Stimulated activated CD4-positive, alpha-beta T cell treated with anti-CD3 and anti-CD28 coated beads, Interleukin-1b, Interleukin-23, amount 100 ng/mL, for 48 hours (primary cell): ENCODE data around the gene DPYSL5.

ENCODE experiments used
- DNase-seq: peaks from one replicate; pipeline ENCODE4 v3.0.0-alpha.2; 2020

The DPYSL5 gene

DNA sequence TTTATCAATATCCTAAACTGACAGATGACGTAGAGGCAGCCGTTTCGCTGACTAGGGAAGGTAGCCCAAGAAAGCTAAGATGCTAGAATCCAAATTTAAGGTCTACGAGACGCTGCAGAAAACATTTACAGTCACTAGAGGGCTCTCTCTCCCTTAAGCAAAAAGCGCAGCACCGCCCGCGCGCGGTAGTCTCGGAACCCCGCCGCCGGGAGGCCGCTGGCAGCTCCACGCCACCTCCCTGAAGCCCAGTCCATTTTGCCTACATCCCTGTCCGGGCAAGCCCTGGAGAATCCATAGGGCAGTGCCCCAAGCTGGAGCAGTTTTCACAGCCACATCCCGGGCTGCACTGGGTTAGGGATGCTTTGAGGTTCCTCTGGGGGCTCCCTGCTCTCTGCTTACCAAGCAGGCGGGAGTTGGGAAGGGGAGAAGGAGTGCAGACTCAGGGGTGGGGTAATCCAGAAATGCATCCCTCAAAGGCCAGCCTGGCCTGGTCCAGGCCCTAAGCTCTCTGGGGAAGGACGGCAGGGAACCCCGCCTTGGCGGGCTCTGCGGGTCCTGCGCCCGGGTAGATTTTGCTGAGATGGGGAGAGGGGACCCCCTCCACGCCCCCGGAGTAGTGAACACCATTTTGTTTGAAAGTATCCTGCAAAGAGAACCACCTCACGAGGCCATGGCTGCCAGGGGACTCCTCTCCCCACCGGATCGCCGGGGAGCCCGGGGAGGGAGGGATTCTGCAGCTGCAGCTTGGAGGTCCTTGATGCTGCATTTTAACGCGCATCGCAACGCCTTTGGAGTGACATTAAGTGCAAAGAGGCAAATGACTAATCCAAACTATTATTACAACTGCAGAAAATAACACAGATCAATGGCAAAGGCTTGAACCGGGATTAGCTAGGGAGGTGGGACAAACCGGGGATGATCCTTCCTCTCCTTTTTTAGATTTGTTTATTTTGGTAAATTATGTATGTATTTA lies 1.3 kb upstream of the DPYSL5 start:
- DNase-seq, result peak; percentile 62

DNA sequence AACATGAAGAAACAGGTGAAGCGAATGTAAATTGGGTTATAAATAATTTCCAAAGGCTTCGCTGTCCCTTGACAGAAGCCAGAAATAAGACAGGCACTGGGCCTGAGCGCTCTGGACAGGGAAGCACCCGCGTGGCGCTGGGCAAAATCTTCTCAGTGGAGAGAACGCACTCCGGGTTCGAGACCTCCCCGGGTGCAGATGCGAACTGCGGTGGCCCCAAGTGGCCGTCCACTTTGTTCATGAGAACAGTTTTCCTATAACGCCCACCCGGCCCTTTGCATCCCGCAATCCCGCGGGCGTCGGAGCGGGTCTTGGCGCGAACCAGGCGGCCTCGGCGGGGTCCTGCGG lies 651 bp upstream of the DPYSL5 start:
- DNase-seq, result no peak

DNA sequence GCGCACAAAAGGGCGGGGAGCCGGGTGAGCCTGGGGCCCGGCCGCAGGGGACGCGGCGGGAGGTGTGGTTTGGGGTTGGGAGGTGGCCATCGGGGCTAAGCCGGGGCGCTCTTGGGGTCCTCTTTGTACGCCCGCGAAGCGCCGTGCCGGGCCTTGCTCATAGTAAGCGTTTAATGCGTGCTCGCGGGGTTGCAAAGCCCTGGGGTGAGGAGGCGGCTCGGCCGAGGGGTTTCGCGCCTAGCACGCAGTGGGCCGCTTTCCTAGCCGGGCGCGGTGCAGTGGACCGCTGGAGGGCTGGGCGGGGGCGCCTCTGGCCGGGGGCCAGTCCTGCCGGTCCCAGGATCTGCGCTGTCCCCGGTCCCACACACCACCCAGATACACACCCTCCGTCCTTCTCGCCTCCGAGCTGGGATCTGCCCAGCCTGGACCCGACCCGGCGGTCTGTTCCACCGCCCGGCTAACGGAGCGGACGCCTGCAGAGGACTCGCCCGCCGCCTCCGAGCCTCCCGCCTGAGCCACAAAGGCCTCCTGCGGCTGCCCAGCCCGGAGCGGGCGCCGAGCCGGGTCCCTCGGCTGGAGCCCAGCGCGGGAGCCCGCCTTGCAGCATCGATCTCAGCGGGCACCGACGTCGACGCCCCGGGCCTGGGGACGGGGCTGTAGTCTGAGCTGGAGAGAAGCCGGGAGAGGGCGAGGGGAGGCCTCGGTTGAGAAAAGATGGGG lies 564 bp downstream of the DPYSL5 start:
- DNase-seq, result no peak

DNA sequence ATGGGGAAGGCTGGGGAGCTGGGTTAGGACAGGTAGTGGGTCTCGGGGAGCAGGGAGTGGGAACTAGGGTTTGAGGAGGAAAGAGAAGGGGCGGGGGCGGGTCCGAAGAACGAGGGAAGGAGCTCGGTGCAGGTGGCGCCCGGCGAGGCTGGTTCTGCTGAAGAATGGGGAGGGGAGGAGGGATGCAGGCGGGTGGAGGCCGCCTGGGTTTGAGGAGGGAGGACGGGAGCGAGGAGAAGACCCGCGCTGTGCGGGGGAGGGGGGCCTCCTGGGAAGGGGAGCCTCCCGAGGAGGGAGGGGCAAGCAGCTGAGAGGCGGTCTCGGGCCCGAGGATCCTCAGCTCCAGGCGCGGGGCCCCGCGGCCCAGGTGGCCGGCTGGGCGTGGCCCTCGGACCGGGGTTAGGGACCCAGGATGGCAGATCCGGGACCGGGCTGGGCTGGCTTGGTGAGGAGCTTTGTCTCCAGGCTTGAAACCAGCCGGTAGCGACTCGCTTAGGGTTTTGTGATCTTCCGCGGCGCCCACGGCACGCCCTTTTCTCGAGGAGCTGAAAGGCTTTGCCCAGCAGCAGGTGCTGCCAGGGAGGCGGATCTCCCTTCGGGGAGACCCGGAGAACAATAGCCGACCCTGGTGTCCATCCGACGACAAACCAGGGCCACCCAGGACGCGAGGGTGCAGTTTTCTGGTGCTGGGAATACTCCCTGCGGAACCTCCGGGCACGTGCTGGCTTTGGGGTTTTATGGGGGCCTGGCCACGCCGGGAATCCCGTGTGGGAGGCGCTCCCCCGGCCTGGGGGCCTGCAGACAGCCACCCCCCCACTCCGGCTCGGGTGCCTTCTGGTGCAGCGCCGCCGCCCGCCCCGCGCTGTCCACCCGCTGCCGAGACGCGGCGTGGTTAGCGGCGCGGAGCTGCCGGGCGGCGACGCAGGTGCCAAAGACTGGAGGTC lies 1.4 kb downstream of the DPYSL5 start:
- no peak for DNase-seq

DNA sequence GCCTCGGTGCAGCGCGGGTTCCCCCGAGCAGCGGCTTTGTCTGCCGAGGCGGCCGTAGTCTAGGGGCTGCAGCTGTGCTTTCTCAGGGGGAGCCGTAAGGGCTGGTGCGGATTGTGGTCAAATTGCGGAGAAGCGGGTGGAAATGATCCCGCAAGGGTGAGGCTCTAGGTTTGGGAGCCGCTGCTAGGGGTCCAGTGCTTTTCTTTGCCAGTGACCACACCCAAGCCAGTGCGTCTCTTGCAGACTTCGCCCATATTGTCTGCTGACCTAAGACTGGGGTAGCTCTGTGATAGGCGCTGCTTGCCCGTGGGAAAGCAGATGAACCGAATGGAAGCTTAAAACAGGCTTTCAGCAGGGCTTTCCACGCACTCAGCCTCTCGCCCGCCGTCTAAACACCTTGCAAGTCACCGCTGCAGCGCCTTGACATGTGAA lies 2.1 kb downstream of the DPYSL5 start:
- DNase-seq, result no peak

DNA sequence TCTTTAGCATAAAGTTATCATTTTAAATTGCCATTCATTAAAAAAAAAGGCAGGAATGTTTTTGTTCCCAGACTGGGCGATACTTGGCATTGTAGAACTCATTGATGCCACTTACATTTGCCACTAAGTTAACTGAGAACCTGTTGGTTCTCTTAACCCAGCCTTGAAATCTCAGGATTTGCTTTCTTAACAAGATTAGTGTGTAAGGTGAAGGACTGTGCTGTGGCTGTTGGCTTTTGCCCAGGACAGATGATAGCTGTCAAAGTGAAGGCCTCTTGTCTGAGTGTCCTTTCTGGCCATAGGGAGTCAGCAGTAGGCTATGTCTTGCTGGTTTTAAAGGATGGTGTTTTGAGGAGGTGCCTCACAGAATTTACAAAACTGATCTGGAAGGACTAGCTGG lies 2.6 kb downstream of the DPYSL5 start:
- DNase-seq, result no peak

DNA sequence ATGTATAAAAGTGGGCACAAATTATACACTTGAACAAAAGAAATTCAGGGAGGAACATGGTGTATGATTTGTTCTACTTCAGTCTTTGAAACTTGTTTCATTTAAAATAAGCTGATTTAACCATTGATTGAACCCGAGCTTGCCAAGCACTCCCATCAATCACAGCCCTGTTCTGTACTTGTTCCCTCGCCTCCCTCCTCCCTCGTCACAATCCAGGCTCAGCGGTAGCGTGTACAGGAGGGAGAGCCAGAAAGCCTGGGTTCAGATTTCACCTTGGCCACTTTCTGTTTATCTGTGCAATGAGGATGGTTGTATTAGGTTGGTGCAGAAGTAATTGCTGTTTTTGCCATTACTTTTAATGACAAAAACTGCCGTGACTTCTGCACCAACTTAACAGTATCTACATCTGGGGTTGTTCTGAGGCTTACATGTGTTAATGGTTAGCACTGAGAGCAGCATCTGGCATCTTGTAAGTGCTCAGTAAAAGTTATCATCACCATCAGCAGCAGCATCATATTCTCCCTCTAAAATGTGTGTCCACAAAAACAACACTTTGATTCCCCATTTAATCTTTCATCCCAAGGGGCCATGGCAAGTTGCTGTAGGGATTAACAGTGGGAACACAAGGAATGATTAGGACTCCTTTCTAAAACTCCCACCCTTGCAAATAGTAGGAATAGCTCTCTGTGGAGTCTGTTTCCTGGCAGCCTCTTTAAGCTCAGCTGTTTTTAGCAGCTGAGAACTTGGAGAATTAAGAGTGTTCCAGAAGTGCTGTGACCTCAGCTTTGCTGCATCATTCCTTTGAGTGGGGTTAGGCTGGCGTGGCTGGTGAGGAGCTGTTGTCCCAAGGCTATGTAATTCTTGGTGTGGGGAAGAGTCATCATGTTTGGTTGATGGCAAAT lies 4.7 kb downstream of the DPYSL5 start:
- DNase-seq, result no peak

DNA sequence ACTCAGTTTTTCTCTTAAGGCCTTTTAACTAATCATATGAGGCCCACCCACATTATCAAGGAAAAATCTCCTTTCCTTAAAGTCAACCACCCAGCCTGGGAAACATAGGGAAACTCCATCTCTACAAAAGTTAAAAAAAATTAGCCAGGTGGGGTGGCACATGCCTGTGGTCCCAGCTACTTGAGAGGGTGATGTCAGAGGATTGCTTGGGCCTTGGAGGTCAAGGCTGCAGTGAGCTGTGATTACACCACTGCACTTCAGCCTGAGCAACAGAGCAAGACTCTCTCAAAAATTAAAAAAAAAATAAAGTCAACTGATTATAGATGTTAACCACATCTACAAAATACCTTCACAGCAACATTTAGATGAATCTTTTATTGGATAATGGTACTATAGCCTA lies 5.8 kb downstream of the DPYSL5 start:
- DNase-seq, result no peak

DNA sequence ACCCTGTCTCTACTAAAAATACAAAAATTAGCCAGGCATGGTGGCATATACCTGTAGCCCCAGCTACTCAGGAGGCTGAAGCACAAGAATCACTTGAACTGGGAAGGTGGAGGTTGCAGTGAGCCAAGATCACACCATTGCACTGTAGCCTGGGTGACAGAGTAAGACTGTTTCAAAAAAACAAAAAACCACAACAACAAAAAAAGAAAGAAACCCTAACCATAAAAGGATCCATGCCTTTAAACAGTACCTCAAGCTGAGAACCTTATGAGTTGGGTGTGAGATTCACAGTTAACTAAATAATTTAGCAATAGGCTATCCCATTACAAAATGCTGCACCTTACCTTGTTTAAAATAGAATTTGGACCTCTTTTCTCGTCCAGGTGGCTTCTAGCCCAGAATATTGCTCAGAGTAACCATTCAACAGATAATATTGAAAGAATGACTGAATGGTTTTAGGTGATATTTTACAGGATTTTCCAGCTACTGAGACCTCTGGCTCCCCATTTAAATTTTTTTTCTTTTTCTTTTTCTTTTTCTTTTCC lies 6.4 kb downstream of the DPYSL5 start:
- no peak for DNase-seq

DNA sequence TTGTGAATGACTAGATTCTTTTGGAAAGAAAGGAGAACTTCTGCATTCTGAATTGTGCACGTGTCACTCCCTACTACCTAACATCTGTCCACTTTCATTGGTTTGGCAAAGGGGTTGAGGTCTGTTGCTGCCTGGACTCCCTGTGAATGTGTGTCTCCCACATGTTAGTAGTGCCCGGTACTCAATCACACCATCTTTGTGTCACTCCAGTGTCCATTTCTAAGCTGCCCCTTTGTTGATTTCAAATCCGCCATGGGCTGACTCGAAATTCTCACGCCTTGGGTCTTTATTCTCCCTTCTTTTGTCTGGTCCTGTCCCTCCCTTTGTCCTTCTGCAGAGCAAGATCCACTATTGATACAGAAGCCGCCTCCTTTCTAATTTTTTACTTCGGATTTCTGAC lies 7.5 kb downstream of the DPYSL5 start:
- DNase-seq, result no peak

DNA sequence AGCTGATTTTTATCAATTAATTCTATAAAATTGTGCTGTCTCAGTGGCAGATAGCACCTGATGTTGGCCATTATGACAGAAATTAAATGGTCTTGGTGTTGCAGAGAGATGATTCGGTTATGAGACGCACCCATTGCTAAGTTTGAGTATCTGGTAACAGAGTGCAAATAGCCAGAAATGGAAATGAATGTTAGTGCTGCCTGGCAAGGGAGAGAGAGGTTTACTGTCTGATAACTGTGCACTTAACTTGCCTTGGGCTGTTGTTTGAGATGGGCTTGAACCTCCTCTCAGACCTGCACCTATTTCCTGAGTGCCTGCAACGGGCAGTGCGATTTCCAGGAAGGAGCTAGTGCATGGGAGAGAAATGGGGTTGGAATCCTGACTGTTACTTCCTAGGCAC lies 11.7 kb downstream of the DPYSL5 start:
- DNase-seq, result no peak

DNA sequence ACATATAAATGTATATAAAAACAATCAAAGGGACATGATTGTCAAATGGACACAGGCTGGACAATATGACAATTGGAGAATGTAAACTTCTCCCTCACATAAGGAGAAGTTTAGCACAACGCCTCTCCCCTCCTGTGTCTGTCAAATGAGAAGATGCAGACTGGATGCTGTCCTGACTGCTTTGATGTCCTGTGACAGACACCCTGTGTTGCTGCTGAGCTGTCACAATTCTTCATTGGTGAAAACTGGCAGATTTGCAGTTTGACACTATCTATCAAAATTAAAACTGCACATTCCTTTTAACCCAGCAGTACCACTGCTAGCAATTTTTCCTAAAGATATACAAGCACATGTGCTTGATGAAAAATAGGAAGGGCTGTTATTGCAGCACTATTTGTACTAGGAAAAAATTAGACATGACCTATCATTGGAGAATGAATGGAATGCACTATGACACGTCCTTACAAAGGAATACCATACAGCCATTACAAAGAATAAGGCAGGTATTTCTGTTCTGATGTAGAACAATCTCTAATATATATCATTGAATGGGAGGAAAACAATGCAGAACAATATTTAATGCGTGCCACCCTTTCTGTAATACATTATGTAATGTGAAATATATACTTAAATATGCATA lies 12.4 kb downstream of the DPYSL5 start:
- DNase-seq, result no peak

DNA sequence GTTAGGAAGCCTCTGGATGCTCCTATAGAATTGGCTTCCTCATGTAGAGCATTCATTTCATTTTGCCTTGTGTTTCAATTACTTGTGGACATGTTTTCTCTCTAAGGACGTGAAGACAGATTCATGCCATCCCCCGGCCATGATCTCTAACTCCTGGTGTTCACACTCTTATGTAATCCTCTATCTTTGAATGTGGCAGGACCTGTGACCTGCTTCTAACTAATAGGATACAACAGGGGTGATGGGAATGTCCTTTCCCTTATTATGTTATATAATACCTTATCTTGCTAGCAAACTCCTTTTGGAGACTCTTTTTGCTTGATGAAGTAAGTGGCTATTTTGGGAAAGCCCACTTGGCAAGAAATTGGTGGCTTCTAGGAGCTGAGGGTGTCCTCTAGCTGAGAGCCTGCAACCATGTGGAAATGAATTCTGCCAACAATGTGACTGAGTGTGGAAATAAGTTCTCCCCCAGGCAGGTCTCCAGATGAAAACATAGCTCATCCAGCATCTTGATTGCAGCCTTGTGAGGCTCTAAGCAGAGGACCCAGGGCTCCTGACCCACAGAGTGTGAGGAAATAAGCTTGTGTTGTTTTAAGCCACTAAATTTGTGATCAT lies 13.8 kb downstream of the DPYSL5 start:
- DNase-seq, result no peak

DNA sequence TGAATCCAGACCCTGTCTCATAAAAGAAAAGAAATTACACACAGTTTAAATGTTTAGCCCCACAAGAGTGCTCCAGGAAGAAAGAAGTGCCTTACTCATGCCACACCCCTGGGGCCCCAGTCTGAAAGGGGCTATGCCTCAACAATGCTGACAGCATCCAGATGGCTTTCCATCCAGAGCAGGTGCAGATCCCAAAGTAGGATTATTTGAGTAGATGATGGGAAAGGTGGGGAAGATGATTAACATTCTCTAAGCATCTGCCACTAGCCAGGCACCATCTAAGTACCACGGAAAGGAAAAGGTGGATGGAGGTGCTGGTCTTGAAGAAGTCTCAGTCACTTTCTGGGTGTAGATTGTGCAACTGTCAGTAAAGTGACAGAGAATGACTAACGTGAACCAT lies 16.3 kb downstream of the DPYSL5 start:
- no peak for DNase-seq

DNA sequence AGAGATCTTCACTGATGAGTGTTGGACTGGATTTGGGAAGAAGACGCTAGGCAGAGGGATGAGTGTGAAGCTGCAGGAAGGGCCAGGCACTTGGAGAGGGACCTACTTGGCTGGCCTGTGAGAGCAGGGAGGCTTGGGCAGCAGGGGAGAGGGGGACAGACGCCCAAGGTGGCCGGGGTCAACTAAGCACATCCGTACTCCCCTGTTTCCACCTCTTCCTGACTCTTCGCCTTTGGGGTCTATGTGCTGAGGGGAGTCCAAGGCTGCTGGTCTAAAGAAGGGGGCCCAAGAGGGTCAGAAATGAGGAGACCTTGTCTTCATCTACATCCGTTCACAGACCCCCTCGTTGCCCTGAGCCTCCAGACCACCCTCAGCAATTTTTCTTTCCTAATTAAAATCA lies 16.7 kb downstream of the DPYSL5 start:
- no peak for DNase-seq

DNA sequence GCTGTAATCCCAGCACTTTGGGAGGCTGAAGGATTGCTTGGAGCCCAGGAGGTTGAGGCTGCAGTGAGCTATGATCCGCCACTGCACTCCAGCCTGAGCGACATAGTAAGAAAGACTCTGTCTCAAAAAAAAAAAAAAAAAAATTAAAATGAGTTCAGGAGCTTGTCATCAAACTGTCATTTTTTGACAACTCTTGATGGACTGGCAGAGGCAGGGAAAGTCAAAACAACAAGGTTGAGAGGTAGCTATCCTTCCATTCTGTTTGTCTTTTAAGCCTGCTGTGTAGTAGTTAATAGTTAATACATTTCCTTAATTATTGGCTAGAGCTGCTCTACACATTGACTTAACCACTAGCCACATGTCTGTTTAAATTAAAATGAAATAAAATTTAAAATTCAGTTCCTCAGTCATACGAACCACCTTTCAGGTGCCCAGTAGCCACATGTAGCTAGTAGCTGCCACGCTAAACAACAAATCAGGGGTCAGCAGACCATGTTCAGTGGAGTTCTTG lies 22.7 kb downstream of the DPYSL5 start:
- DNase-seq, result no peak

DNA sequence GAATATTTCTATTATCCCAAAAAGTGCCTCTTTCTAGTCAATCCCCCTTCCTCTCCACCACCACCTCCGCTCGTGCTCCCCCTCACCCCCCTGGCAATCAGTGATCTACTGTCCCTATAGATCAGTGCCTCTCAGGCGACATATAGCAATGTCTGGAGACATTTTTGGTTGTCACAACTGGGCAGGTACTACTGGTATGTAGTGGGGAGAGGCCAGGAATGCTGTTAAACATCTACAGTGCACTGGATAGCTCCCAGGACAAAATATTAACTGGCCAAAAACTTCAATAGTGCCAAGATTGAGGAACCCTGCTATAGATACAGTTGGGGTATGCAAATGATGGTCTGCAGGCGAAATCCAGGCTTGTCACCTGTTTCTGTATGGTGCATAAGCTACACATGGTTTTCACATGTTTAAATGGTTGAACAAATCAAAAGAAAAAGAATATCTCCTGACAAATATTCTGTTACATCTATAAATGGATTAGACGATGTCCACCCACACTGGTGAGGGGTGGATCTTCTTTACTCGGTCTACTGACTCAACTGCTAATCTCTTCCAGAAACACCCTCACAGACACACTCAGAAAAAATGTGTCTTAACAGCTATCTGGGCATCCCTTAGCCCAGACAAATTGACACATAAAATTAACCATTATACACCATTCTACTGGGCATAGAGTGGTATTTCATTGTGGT lies 25.5 kb downstream of the DPYSL5 start:
- DNase-seq, result no peak

DNA sequence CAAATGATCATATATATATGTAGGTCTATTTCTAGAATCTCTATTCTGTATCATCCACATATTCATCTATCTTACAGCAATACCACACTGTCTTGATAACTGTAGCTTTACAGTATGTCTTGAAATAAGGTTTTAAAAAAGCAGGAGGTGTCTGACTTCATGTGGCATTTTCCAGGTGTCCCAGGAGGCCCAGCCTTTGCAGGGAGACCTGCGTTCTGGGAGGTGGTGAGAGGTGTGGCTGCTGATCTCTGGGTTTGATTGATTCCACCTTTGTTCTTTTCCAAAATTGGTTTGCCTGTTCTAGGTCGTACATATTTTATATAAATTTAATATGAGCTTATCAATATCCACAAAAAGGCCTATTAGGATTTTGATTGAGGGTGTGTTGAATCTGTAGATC lies 26.6 kb downstream of the DPYSL5 start:
- no peak for DNase-seq

DNA sequence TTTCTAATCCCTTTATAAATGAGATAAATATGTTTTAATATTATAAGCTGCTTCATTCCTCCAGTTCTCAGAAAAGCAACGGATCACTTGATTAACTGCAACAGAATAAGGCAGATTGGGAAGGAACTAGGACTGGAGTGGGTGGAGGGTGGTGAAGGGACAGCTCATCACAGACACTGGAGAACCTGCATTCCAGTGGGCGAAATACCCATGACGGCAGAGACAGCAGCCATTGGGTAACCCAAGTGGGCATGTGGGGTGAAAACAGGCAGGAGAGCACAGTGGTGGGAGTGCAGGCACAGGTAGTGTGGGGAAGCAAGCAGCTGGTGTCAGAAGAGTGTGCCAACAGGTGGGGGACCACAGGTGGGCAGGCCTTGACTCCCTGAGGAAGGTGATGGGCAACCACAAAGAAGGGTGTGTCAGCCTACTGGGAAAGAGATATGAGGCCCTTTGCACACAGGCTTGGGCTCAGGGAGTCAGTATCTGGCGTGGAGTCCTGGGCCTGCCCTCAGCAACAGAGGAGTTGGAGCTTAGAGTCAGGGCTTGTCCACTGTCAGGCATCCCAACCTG lies 27.2 kb downstream of the DPYSL5 start:
- DNase-seq, result no peak

DNA sequence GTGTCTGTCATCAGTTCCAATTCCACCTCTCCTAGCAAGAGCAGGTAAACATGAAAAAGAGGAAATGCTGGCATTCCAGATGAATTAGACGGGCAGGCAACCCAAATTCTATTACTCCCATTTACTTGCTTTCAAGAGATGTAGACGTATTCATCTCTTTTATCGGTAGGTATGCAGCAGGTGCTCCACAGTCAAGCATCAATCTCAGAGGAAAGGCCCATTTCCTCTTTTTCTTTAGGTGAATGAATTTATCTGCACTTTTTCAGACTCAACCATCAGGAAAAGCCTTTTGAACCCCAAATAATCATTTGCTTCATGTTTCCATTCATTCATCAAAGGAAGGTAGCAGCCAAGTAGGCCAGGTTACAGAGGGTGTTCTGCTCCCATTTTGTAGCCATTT lies 27.9 kb downstream of the DPYSL5 start:
- no peak for DNase-seq
